K562 (cell line): ENCODE measurements around the gene TPX2. TPM values are rescaled to one million over a fixed set of nuclear protein-coding genes. Genes with fewer than 3 reads are reported as not detected.

Source experiments
- BCOR ChIP-seq: fragments of 450-650 bp; IDR thresholded peaks from 2 replicates; pipeline ENCODE4 v1.6.1; 2016
- CBFA2T2 ChIP-seq: fragments of 450-650 bp; conservative IDR thresholded peaks from 2 replicates; pipeline ENCODE4 v1.6.1; 2017; ENCODE audit warnings: mild to moderate bottlenecking
- CGGBP1 ChIP-seq: fragments of 250-450 bp; sonication (Bioruptor Pico); IDR thresholded peaks from 2 replicates; pipeline ENCODE4 v1.9.0; 2021; ENCODE audit warnings: mild to moderate bottlenecking
- CHD4 ChIP-seq: fragments of 200-600 bp; sonication (generic); IDR thresholded peaks from 3 replicates; pipeline ENCODE4 v1.6.1; 2012; ENCODE audit warnings: low read depth, mild to moderate bottlenecking, mixed read lengths, low read length, inconsistent platforms; ENCODE audit not compliant: insufficient read depth, insufficient replicate concordance, poor library complexity, severe bottlenecking
- E2F3 ChIP-seq: fragments of 250-450 bp; sonication (Bioruptor Pico); IDR thresholded peaks from 2 replicates; pipeline ENCODE4 v1.4.0; 2020; ENCODE audit warnings: mild to moderate bottlenecking
- EGR1 ChIP-seq: fragments of 450-650 bp; conservative IDR thresholded peaks from 2 replicates; pipeline ENCODE4 v1.6.1; 2017; ENCODE audit warnings: mild to moderate bottlenecking
- ELF4 ChIP-seq: fragments of 450-650 bp; formaldehyde crosslinking; IDR thresholded peaks from 2 replicates; pipeline ENCODE4 v1.4.0; 2022; ENCODE audit warnings: missing genetic modification characterization
- FOXJ2 ChIP-seq: fragments of 200-800 bp; sonication (Bioruptor generic); IDR thresholded peaks from 2 replicates; pipeline ENCODE4 v1.6.1; 2016; ENCODE audit warnings: missing genetic modification characterization, missing compliant biosample characterization
- GMEB1 ChIP-seq: fragments of 250-450 bp; sonication (Bioruptor Pico); IDR thresholded peaks from 2 replicates; pipeline ENCODE4 v1.4.0; 2020; ENCODE audit warnings: mild to moderate bottlenecking
- JUNB ChIP-seq: fragments of 450-650 bp; formaldehyde crosslinking; conservative IDR thresholded peaks from 2 replicates; pipeline ENCODE4 v1.4.0; 2020; ENCODE audit warnings: mild to moderate bottlenecking
- MBD1 ChIP-seq: fragments of 250-450 bp; sonication (Bioruptor Pico); IDR thresholded peaks from 2 replicates; pipeline ENCODE4 v1.8.0; 2022; ENCODE audit warnings: inconsistent platforms
- PHF8 ChIP-seq: fragments of 200-600 bp; sonication (generic); IDR thresholded peaks from 2 replicates; pipeline ENCODE4 v1.6.1; 2012; ENCODE audit warnings: mixed run types, mild to moderate bottlenecking, inconsistent platforms, low read length, moderate library complexity, borderline replicate concordance
- POLR2B ChIP-seq: fragments of 450-650 bp; IDR thresholded peaks from 2 replicates; pipeline ENCODE4 v1.6.1; 2018; ENCODE audit warnings: low read depth; ENCODE audit not compliant: partially characterized antibody
- SUPT5H ChIP-seq: fragments of 450-650 bp; IDR thresholded peaks from 2 replicates; pipeline ENCODE4 v1.6.1; 2016
- YY1 ChIP-seq, 3 experiments: IDR thresholded peaks; 2 replicates each; pipeline ENCODE4 v1.6.1; 2011; ENCODE audit warnings: low read length in 2 of 3, mild to moderate bottlenecking in 2 of 3, moderate library complexity in 2 of 3, borderline replicate concordance in 1 of 3, control low read depth in 1 of 3, low read depth in 1 of 3; ENCODE audit not compliant: insufficient read depth in 3 of 3, insufficient replicate concordance in 2 of 3, control insufficient read depth in 1 of 3, insufficient read length in 1 of 3; ENCODE audit errors: extremely low read depth in 1 of 3
- ZBTB12 ChIP-seq: fragments of 250-450 bp; sonication (Bioruptor Pico); IDR thresholded peaks from 2 replicates; pipeline ENCODE4 v1.4.0; 2020
- ZFP36 ChIP-seq: fragments of 150-350 bp; IDR thresholded peaks from 2 replicates; pipeline ENCODE4 v1.6.1; 2018; ENCODE audit warnings: low read length, low read depth; ENCODE audit not compliant: partially characterized antibody
- ZNF23 ChIP-seq: fragments of 250-450 bp; sonication (Bioruptor Pico); IDR thresholded peaks from 2 replicates; pipeline ENCODE4 v1.4.0; 2020; ENCODE audit warnings: mild to moderate bottlenecking
- ZNF445 ChIP-seq: fragments of 250-450 bp; sonication (Bioruptor Pico); IDR thresholded peaks from 2 replicates; pipeline ENCODE4 v1.4.0; 2020; ENCODE audit warnings: low read depth, mild to moderate bottlenecking, moderate library complexity
- ZNF507 ChIP-seq: conservative IDR thresholded peaks from 2 replicates; pipeline ENCODE4 v1.6.1; 2017; ENCODE audit warnings: missing genetic modification characterization, missing compliant biosample characterization
- ZNF512 ChIP-seq: IDR thresholded peaks from 2 replicates; pipeline ENCODE4 v1.6.1; 2016; ENCODE audit warnings: missing genetic modification characterization, missing compliant biosample characterization
- ZNF561 ChIP-seq: fragments of 450-650 bp; formaldehyde crosslinking; conservative IDR thresholded peaks from 2 replicates; pipeline ENCODE4 v1.4.0; 2020; ENCODE audit warnings: mild to moderate bottlenecking, moderate library complexity
- ZNF766 ChIP-seq: fragments of 200-800 bp; sonication (Bioruptor generic); conservative IDR thresholded peaks from 2 replicates; pipeline ENCODE4 v1.6.1; 2016; ENCODE audit warnings: missing genetic modification characterization, missing compliant biosample characterization
- polyA plus RNA-seq, 8 experiments: library from polyadenylated mRNA; depleted of rRNA in 4 of 8; stranded (reverse) in 5 of 8; unstranded in 3 of 8; fragments of >200 nt; fragmentation: Nextera tagmentation in 2 of 8; fragmentation: Illumina TruSeq in 1 of 8; extraction: Ambion mirVana in 2 of 8; extraction: Trizol in 1 of 8; gene quantifications; 2 replicates each; pipeline versions ENCODE4 v1.2.1 to v1.2.3, GENCODE V29; 2011 to 2014; ENCODE audit warnings: inconsistent platforms in 1 of 8, missing spikeins in 1 of 8
- total RNA-seq, 7 experiments: library from RNA; depleted of rRNA in 6 of 7; stranded (reverse); fragments of >200 nt in 6 of 7; fragmentation: Illumina TruSeq in 2 of 7; extraction: Trizol in 2 of 7; gene quantifications; 2 replicates each; pipeline versions ENCODE4 v1.2.1 to v1.2.3, GENCODE V29; 2011 to 2021; ENCODE audit warnings: low replicate concordance in 1 of 7

The TPX2 gene
- total and polyA plus RNA-seq, 9 of the 15 experiments (the other 6 are each of a cell fraction or from before 2014, with no cell fraction given): 48.0 to 241 (median 133) TPM

- TF ChIP-seq GMEB1 (CRISPR knock-in tag) (no peak), SUPT5H (no peak), CHD4 (peak; percentile 21), CGGBP1 (CRISPR knock-in tag) (no peak), POLR2B (no peak), JUNB (no peak), EGR1 (no peak), PHF8 (no peak), YY1 (IDR thresholded peaks at IDR 0.05; ENCODE audit: borderline replicate concordance in 1 of 3, control insufficient read depth in 1 of 3, extremely low read depth in 1 of 3, insufficient read depth in 3 of 3, insufficient read length in 1 of 3, insufficient replicate concordance in 2 of 3, low read depth in 1 of 3, low read length in 2 of 3) (no peak), E2F3 (CRISPR knock-in tag) (no peak), ZNF507 (tag) (no peak), ZNF23 (CRISPR knock-in tag) (no peak), ZNF766 (no peak), ZNF445 (no peak), CBFA2T2 (peak; percentile 42), ELF4 (CRISPR knock-in tag) (no peak), ZNF512 (tag) (no peak), MBD1 (CRISPR knock-in tag) (no peak), FOXJ2 (tag) (no peak), ZNF561 (CRISPR knock-in tag) (no peak), BCOR (peak; percentile 96), ZFP36 (peak; percentile 82), ZBTB12 (CRISPR knock-in tag) (no peak)
These were observed 100.8 kb downstream of the TPX2 start (continued) for GRCh38 chr20:31839782-31840487.
